Ascending aorta (tissue), 2 donors: ENCODE data around the gene ZSCAN23. TPM values are rescaled to one million over a fixed set of nuclear protein-coding genes. Genes with fewer than 3 reads are reported as not detected.
"Not testable (repeated sequence)": the region's sequence is repeated elsewhere in the genome, so short reads cannot be mapped to it uniquely, and the experiment has no call there.

Source experiments
- DNase-seq, 2 donors: peaks; one replicate each; pipeline ENCODE4 v3.0.0-alpha.2; 2019; ENCODE audit warnings: low spot score in 2 of 2
- H3K27ac ChIP-seq, 2 donors: fragments of 200-600 bp; sonication (generic); one replicate each; pipeline ENCODE4 v1.5.1; 2016 to 2017; ENCODE audit warnings: mild to moderate bottlenecking in 1 of 2
- H3K27me3 ChIP-seq: fragments of 200-600 bp; sonication (generic); one replicate; pipeline ENCODE4 v1.5.1; 2017
- H3K36me3 ChIP-seq, 2 donors: fragments of 200-600 bp; sonication (generic); one replicate each; pipeline ENCODE4 v1.5.1; 2016
- H3K4me1 ChIP-seq, 2 donors: fragments of 200-600 bp; sonication (generic); one replicate each; pipeline ENCODE4 v1.5.1; 2016 to 2017; ENCODE audit warnings: mild to moderate bottlenecking in 1 of 2
- H3K4me3 ChIP-seq, 2 donors: fragments of 200-600 bp; sonication (generic); one replicate each; pipeline ENCODE4 v1.5.1; 2016 to 2017; ENCODE audit warnings: mild to moderate bottlenecking in 1 of 2
- H3K9me3 ChIP-seq, 2 donors: fragments of 200-600 bp; sonication (generic); one replicate each; pipeline ENCODE4 v1.5.1; 2016
- CTCF ChIP-seq, 3 experiments: fragments of 200-600 bp in 2 of 3; fragments of 450-650 bp in 1 of 3; sonication (generic) in 2 of 3; IDR thresholded peaks; one replicate each; pipeline ENCODE4 v1.5.1; 2016 to 2019; ENCODE audit warnings: antibody characterized with exemption in 3 of 3, mild to moderate bottlenecking in 1 of 3, moderate library complexity in 1 of 3
- intact Hi-C: fragments of 100-400 bp; cut with DNase I; formaldehyde crosslinking; loops from one replicate; pipeline ENCODE4 v1.15.1; 2023
- total RNA-seq: library from RNA; depleted of rRNA; stranded (reverse); fragments of >200 nt; gene quantifications from one replicate; pipeline ENCODE4 v1.1.0, GENCODE V29; 2016

The ZSCAN23 gene
- total RNA-seq, 1 donor from 2014 or later = not detected

- peak overlapping the region; percentile 37 to 52 for H3K4me3 ChIP-seq
- H3K9me3 ChIP-seq = no peaks in the 10 kb centered on the region
- no peaks in the 10 kb centered on the region for H3K27me3 ChIP-seq
- no peaks in the 10 kb centered on the region for H3K4me1 ChIP-seq
- intact Hi-C loops = no loop called here
- no peaks in the 10 kb centered on the region for H3K36me3 ChIP-seq
- H3K27ac ChIP-seq = no peak overlapping the region
- TF ChIP-seq CTCF (IDR thresholded peaks at IDR 0.05) = no peak
- DNase-seq = no peak
These were observed 3.7 kb upstream of the ZSCAN23 start for GRCh38 chr6:28446818-28447511.

GRCh38 chr6:28444759-28445158, 1.5 kb upstream of the ZSCAN23 start:
- H3K4me3 ChIP-seq, H3K27me3 ChIP-seq, H3K9me3 ChIP-seq, intact Hi-C loops, H3K36me3 ChIP-seq, H3K4me1 ChIP-seq, H3K27ac ChIP-seq, DNase-seq: not testable (repeated sequence)

- no peaks in the 10 kb centered on the region for H3K36me3 ChIP-seq
- no peak overlapping the region for H3K27ac ChIP-seq
- H3K27me3 ChIP-seq = no peaks in the 10 kb centered on the region
- intact Hi-C loops = loop anchor here (2.0 kb wide), 1 partner anchor 42 kb away; no protein-coding TSS in a partner anchor
- no peaks in the 10 kb centered on the region for H3K4me1 ChIP-seq
- no peaks in the 10 kb centered on the region for H3K9me3 ChIP-seq
- DNase-seq = no peak
- H3K4me3 ChIP-seq = peak overlapping the region; percentile 60 to 83
- no peak for TF ChIP-seq CTCF (IDR thresholded peaks at IDR 0.05)
These were observed 705 bp downstream of the ZSCAN23 start for GRCh38 chr6:28442586-28442985.

GRCh38 chr6:28436404-28436803, 6.9 kb downstream of the ZSCAN23 start:
- no peaks in the 10 kb centered on the region for H3K27me3 ChIP-seq
- H3K27ac ChIP-seq = no peak overlapping the region
- no peak for DNase-seq
- no peak for TF ChIP-seq CTCF (IDR thresholded peaks at IDR 0.05)
- H3K4me1 ChIP-seq = no peaks in the 10 kb centered on the region
- H3K4me3 ChIP-seq = no peak overlapping the region
- H3K9me3 ChIP-seq = no peaks in the 10 kb centered on the region
- intact Hi-C loops = no loop called here
- peaks cover 0 to 11% of the 10 kb centered on the region in 2 donors for H3K36me3 ChIP-seq

- intact Hi-C loops = no loop called here
- H3K4me3 ChIP-seq = no peak overlapping the region
- no peak for DNase-seq
These were observed 10.2 kb downstream of the ZSCAN23 start for GRCh38 chr6:28433119-28433518.

More at GRCh38 chr6:28433119-28433518, 10.2 kb downstream of the ZSCAN23 start:
- Histone ChIP-seq H3K27ac (no peak overlapping the region), H3K9me3 (no peaks in the 10 kb centered on the region), H3K4me1 (no peaks in the 10 kb centered on the region), H3K27me3 (no peaks in the 10 kb centered on the region), H3K36me3 (peaks cover 0 to 11% of the 10 kb centered on the region in 2 donors)
- TF ChIP-seq CTCF (IDR thresholded peaks at IDR 0.05) = no peak
